Measurements from ENCODE around the gene LSM6.

LSM6 gene

DNA sequence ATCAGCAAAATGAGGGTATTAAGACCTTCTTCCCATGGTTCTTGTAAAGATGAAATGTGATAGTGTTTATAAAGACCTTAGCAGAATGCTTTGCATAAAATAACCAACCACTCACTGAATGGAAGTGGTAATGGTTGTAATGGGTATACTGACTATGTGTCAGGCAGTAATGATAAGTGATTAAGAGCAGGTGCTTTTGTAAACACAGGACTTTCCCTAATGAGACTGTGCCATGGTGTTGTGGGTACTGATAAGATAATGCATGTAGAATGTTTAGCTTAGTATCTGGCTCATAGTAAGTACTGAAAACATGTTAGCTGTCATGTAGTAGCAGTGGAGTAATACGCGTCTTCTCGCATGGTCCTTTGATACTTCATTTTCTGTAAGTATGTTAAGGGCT lies 6.9 kb downstream of the LSM6 start:
- no peak for TF ChIP-seq CTCF (IDR thresholded peaks at IDR 0.05; ENCODE audit: insufficient read depth, low read depth, low read length, missing control alignments)
- H3K4me3 ChIP-seq (ENCODE audit: low read depth, low read length), result no peak overlapping the region
- DNase-seq (ENCODE audit: low read depth), result no peak

- no peak for DNase-seq (ENCODE audit: low read depth)
- no peak for TF ChIP-seq CTCF (IDR thresholded peaks at IDR 0.05; ENCODE audit: insufficient read depth, low read depth, low read length, missing control alignments)
- no peak overlapping the region for H3K4me3 ChIP-seq (ENCODE audit: low read depth, low read length)
These were observed 7.7 kb downstream of the LSM6 start for GRCh38 chr4:146183209-146183608.

- TF ChIP-seq CTCF (IDR thresholded peaks at IDR 0.05; ENCODE audit: insufficient read depth, low read depth, low read length, missing control alignments), result no peak
- no peak overlapping the region for H3K4me3 ChIP-seq (ENCODE audit: low read depth, low read length)
- DNase-seq (ENCODE audit: low read depth), result no peak
These were observed 10.5 kb downstream of the LSM6 start for GRCh38 chr4:146186041-146186440.

DNA sequence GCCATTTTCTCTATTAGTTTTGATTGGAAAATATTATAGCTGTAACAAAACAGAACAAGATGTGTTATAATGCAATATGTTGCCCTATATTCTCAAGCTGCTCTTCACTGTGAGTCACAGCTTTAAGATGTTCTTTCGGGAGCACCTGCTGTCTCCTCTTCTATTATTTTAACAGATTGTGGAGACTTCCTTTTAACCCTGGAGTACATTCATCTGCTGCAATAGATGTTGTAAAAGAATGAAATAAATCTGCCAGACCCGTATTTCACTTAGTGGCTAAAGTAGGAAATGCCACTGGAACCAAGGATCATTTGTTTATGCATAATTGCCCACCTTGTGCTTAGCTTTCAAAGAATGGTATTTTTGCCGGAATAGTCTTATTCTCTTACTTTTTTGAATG lies 11.1 kb downstream of the LSM6 start:
- TF ChIP-seq CTCF (IDR thresholded peaks at IDR 0.05; ENCODE audit: insufficient read depth, low read depth, low read length, missing control alignments), result no peak
- no peak overlapping the region for H3K4me3 ChIP-seq (ENCODE audit: low read depth, low read length)
- no peak for DNase-seq (ENCODE audit: low read depth)

GRCh38 chr4:146190456-146190855 lies 14.9 kb downstream of the LSM6 start:
- TF ChIP-seq CTCF (IDR thresholded peaks at IDR 0.05; ENCODE audit: insufficient read depth, low read depth, low read length, missing control alignments), result no peak
- H3K4me3 ChIP-seq (ENCODE audit: low read depth, low read length), result no peak overlapping the region
- DNase-seq (ENCODE audit: low read depth), result no peak

- TF ChIP-seq CTCF (IDR thresholded peaks at IDR 0.05; ENCODE audit: insufficient read depth, low read depth, low read length, missing control alignments), result no peak
- no peak overlapping the region for H3K4me3 ChIP-seq (ENCODE audit: low read depth, low read length)
- DNase-seq (ENCODE audit: low read depth), result no peak
These were observed 16.4 kb downstream of the LSM6 start for GRCh38 chr4:146191766-146192458.

GRCh38 chr4:146193628-146194027 lies 18.1 kb downstream of the LSM6 start:
- no peak for TF ChIP-seq CTCF (IDR thresholded peaks at IDR 0.05; ENCODE audit: insufficient read depth, low read depth, low read length, missing control alignments)
- no peak overlapping the region for H3K4me3 ChIP-seq (ENCODE audit: low read depth, low read length)
- no peak for DNase-seq (ENCODE audit: low read depth)

All from GM12865 (cell line).